HepG2 (cell line): Measurements from ENCODE around the gene SLC16A3. TPM values are rescaled to one million over a fixed set of nuclear protein-coding genes. Genes with fewer than 3 reads are reported as not detected.

ENCODE experiments used
- AKAP8 ChIP-seq: sonication (generic); formaldehyde crosslinking; IDR thresholded peaks from 2 replicates; pipeline ENCODE4 v1.5.1; 2020; ENCODE audit warnings: mild to moderate bottlenecking, missing genetic modification reagents
- FOXA1 ChIP-seq, 2 experiments: fragments of 450-650 bp in 1 of 2; sonication (generic) in 1 of 2; formaldehyde crosslinking in 1 of 2; IDR thresholded peaks; 2 replicates each; pipeline versions ENCODE4 v1.4.0 to v1.6.1; 2016 to 2020; ENCODE audit warnings: missing genetic modification reagents in 1 of 2
- GMEB1 ChIP-seq: sonication (generic); formaldehyde crosslinking; IDR thresholded peaks from 2 replicates; pipeline ENCODE4 v1.5.1; 2020; ENCODE audit warnings: missing genetic modification reagents, mild to moderate bottlenecking, borderline replicate concordance
- GTF2F1 ChIP-seq: fragments of 150-350 bp; IDR thresholded peaks from 2 replicates; pipeline ENCODE4 v1.6.1; 2014; ENCODE audit warnings: low read length
- HMG20B ChIP-seq: conservative IDR thresholded peaks from 2 replicates; pipeline ENCODE4 v1.6.1; 2016; ENCODE audit warnings: missing genetic modification reagents, missing compliant biosample characterization
- KAT7 ChIP-seq: IDR thresholded peaks from 2 replicates; pipeline ENCODE4 v1.6.1; 2018; ENCODE audit warnings: borderline replicate concordance, missing compliant biosample characterization
- MXD1 ChIP-seq: sonication (generic); formaldehyde crosslinking; IDR thresholded peaks from 2 replicates; pipeline ENCODE4 v1.4.0; 2020; ENCODE audit warnings: mild to moderate bottlenecking, missing genetic modification reagents
- MYC ChIP-seq: sonication (generic); formaldehyde crosslinking; IDR thresholded peaks from 2 replicates; pipeline ENCODE4 v1.9.0; 2021; ENCODE audit warnings: missing genetic modification reagents, borderline replicate concordance
- POLR2AphosphoS5 ChIP-seq: IDR thresholded peaks from 2 replicates; pipeline ENCODE4 v1.6.1; 2012; ENCODE audit warnings: low read depth, low read length
- RBM39 ChIP-seq: fragments of 200-400 bp; formaldehyde crosslinking; IDR thresholded peaks from one replicate; pipeline ENCODE4 v1.6.1; 2018; ENCODE audit warnings: antibody characterized with exemption, mild to moderate bottlenecking, low read depth, low read length; ENCODE audit not compliant: poor library complexity, severe bottlenecking
- SPEN ChIP-seq: sonication (generic); formaldehyde crosslinking; IDR thresholded peaks from 2 replicates; pipeline ENCODE4 v1.5.1; 2020; ENCODE audit warnings: low read depth, mild to moderate bottlenecking, missing genetic modification reagents
- STAT5B ChIP-seq: sonication (generic); formaldehyde crosslinking; IDR thresholded peaks from 2 replicates; pipeline ENCODE4 v1.4.0; 2020; ENCODE audit warnings: missing genetic modification reagents
- THYN1 ChIP-seq: sonication (generic); formaldehyde crosslinking; IDR thresholded peaks from 2 replicates; pipeline ENCODE4 v1.8.1; 2023; ENCODE audit warnings: low read depth, mild to moderate bottlenecking, moderate library complexity, missing genetic modification reagents, borderline replicate concordance
- TMF1 ChIP-seq: sonication (generic); formaldehyde crosslinking; IDR thresholded peaks from 2 replicates; pipeline ENCODE4 v1.8.1; 2022; ENCODE audit warnings: low read depth, missing genetic modification reagents
- TRIM22 ChIP-seq: fragments of 450-650 bp; IDR thresholded peaks from 2 replicates; pipeline ENCODE4 v1.6.1; 2017
- U2AF2 ChIP-seq: fragments of 200-400 bp; formaldehyde crosslinking; IDR thresholded peaks from 2 replicates; pipeline ENCODE4 v1.6.1; 2017; ENCODE audit warnings: low read depth, mild to moderate bottlenecking, low read length
- ZKSCAN8 ChIP-seq: IDR thresholded peaks from 2 replicates; pipeline ENCODE4 v1.6.1; 2016; ENCODE audit warnings: borderline replicate concordance, missing genetic modification reagents, missing compliant biosample characterization
- ZNF30 ChIP-seq: sonication (generic); formaldehyde crosslinking; IDR thresholded peaks from 2 replicates; pipeline ENCODE4 v1.5.0; 2020; ENCODE audit warnings: mild to moderate bottlenecking, missing genetic modification reagents
- ZNF563 ChIP-seq: sonication (generic); formaldehyde crosslinking; IDR thresholded peaks from 2 replicates; pipeline ENCODE4 v1.8.0; 2022; ENCODE audit warnings: mild to moderate bottlenecking, moderate library complexity, missing genetic modification reagents
- ZNF670 ChIP-seq: sonication (generic); formaldehyde crosslinking; IDR thresholded peaks from 2 replicates; pipeline ENCODE4 v1.8.0; 2022; ENCODE audit warnings: mild to moderate bottlenecking, missing genetic modification reagents, borderline replicate concordance
- ZNF841 ChIP-seq: sonication (generic); formaldehyde crosslinking; IDR thresholded peaks from 2 replicates; pipeline ENCODE4 v1.8.1; 2023; ENCODE audit warnings: missing genetic modification reagents, borderline replicate concordance
- ZSCAN9 ChIP-seq: IDR thresholded peaks from 2 replicates; pipeline ENCODE4 v1.6.1; 2016; ENCODE audit warnings: borderline replicate concordance
- polyA plus RNA-seq, 8 experiments: library from polyadenylated mRNA; depleted of rRNA in 3 of 8; stranded (reverse) in 7 of 8; unstranded in 1 of 8; fragments of >200 nt; fragmentation: Illumina TruSeq in 4 of 8; extraction: Trizol in 4 of 8; gene quantifications; 2 replicates each; pipeline versions ENCODE4 v1.2.1 to v1.2.3, GENCODE V29; 2011 to 2016; ENCODE audit warnings: low read depth in 4 of 8, missing spikeins in 1 of 8, mixed read lengths in 1 of 8; ENCODE audit not compliant: insufficient read depth in 1 of 8
- total RNA-seq, 5 experiments: library from RNA; depleted of rRNA; stranded (reverse); fragments of >200 nt; fragmentation: Illumina TruSeq; extraction: Trizol; gene quantifications; 2 replicates each; pipeline ENCODE4 v1.2.3, GENCODE V29; 2016; ENCODE audit warnings: low read depth in 1 of 5
- TF ChIP-seq, protein P1 (sequence below): sonication (generic); formaldehyde crosslinking; IDR thresholded peaks from 2 replicates; pipeline ENCODE4 v1.4.0; 2020; ENCODE audit warnings: missing genetic modification reagents, borderline replicate concordance
- TF ChIP-seq, protein P2 (sequence below): sonication (generic); formaldehyde crosslinking; IDR thresholded peaks from 2 replicates; pipeline ENCODE4 v1.4.0; 2020; ENCODE audit warnings: missing genetic modification reagents

SLC16A3 gene
- total and polyA plus RNA-seq, 2 of the 13 experiments (the other 11 are each of a cell fraction or from before 2014, with no cell fraction given) = 242 to 349 TPM

- no peak for TF ChIP-seq MXD1 (CRISPR knock-in tag)
- no peak for TF ChIP-seq FOXA1 (IDR thresholded peaks at IDR 0.05)
- no peak for TF ChIP-seq FOXA1 (CRISPR knock-in tag; IDR thresholded peaks at IDR 0.05)
- 0 out of 2 replicates have a peak, but pooled peaks have one; percentile 8 for TF ChIP-seq U2AF2
- TF ChIP-seq ZSCAN9 (CRISPR knock-in tag) = no peak
- no peak for TF ChIP-seq KAT7 (CRISPR knock-in tag)
- TF ChIP-seq TRIM22 = no peak
- no peak for TF ChIP-seq STAT5B (CRISPR knock-in tag)
- TF ChIP-seq HMG20B (CRISPR knock-in tag) = no peak
- 0 out of 2 replicates have a peak, but pooled peaks have one; percentile 4 for TF ChIP-seq TMF1 (CRISPR knock-in tag)
- TF ChIP-seq SPEN = 0 out of 2 replicates have a peak, but pooled peaks have one; percentile 12
- TF ChIP-seq MYC (CRISPR knock-in tag) = no peak; the same call in none of the 2 replicates
- TF ChIP-seq, protein P1, sequence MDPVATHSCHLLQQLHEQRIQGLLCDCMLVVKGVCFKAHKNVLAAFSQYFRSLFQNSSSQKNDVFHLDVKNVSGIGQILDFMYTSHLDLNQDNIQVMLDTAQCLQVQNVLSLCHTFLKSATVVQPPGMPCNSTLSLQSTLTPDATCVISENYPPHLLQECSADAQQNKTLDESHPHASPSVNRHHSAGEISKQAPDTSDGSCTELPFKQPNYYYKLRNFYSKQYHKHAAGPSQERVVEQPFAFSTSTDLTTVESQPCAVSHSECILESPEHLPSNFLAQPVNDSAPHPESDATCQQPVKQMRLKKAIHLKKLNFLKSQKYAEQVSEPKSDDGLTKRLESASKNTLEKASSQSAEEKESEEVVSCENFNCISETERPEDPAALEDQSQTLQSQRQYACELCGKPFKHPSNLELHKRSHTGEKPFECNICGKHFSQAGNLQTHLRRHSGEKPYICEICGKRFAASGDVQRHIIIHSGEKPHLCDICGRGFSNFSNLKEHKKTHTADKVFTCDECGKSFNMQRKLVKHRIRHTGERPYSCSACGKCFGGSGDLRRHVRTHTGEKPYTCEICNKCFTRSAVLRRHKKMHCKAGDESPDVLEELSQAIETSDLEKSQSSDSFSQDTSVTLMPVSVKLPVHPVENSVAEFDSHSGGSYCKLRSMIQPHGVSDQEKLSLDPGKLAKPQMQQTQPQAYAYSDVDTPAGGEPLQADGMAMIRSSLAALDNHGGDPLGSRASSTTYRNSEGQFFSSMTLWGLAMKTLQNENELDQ (CRISPR knock-in tag) = no peak
- TF ChIP-seq ZNF841 = peak; percentile 72; the same call in 1 of the 2 replicates
- no peak for TF ChIP-seq THYN1 (CRISPR knock-in tag)
- TF ChIP-seq ZNF563 = no peak; the same call in 1 of the 2 replicates
- no peak for TF ChIP-seq GMEB1
- no peak for TF ChIP-seq RBM39
- TF ChIP-seq, protein P2, sequence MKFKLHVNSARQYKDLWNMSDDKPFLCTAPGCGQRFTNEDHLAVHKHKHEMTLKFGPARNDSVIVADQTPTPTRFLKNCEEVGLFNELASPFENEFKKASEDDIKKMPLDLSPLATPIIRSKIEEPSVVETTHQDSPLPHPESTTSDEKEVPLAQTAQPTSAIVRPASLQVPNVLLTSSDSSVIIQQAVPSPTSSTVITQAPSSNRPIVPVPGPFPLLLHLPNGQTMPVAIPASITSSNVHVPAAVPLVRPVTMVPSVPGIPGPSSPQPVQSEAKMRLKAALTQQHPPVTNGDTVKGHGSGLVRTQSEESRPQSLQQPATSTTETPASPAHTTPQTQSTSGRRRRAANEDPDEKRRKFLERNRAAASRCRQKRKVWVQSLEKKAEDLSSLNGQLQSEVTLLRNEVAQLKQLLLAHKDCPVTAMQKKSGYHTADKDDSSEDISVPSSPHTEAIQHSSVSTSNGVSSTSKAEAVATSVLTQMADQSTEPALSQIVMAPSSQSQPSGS = 0 out of 2 replicates have a peak, but pooled peaks have one; percentile 7
- no peak for TF ChIP-seq GTF2F1
- no peak for TF ChIP-seq ZNF30 (CRISPR knock-in tag)
- TF ChIP-seq AKAP8 (CRISPR knock-in tag) = no peak
- TF ChIP-seq ZKSCAN8 (CRISPR knock-in tag) = no peak
- no peak for TF ChIP-seq ZNF670 (CRISPR knock-in tag)
- peak; percentile 61; the same call in 1 of the 2 replicates for TF ChIP-seq POLR2AphosphoS5
Observed at GRCh38 chr17:82239401-82239925, 10.6 kb downstream of the SLC16A3 start (continued).
